ENCODE results near the gene ABCC11.

DNA sequence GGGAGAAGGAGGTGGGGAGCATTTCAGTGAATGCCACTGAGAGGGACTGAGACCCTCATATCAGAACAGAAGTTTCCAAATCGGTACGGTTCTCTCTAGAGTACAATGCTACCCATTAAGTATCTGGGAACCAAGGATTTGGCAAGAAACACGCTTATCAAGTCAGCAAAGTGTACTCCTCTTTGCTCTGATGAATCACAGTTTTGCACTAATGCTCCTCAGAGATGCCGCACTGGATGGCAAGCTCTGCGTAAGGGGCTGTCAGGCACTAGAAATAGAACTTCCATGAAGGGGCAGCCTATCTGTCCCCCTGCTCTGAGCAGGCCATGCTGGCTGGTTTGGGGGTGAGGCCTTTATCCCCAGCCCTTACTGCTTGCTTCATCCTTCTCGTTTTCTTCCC, 86.8 kb downstream of the ABCC11 start:
- TF ChIP-seq EP300 (IDR thresholded peaks at IDR 0.05) (no peak), SREBF2 (IDR thresholded peaks at IDR 0.05) (no peak), ZFP36 (IDR thresholded peaks at IDR 0.05; ENCODE audit: borderline replicate concordance, partially characterized antibody) (no peak), HOXA7 (CRISPR knock-in tag; IDR thresholded peaks at IDR 0.05) (no peak), ESRRA (IDR thresholded peaks at IDR 0.05; ENCODE audit: borderline replicate concordance, low read length) (no peak), HOXB13 (CRISPR knock-in tag; IDR thresholded peaks at IDR 0.05; ENCODE audit: low read depth) (no peak)
- TF ChIP-seq, protein P1, sequence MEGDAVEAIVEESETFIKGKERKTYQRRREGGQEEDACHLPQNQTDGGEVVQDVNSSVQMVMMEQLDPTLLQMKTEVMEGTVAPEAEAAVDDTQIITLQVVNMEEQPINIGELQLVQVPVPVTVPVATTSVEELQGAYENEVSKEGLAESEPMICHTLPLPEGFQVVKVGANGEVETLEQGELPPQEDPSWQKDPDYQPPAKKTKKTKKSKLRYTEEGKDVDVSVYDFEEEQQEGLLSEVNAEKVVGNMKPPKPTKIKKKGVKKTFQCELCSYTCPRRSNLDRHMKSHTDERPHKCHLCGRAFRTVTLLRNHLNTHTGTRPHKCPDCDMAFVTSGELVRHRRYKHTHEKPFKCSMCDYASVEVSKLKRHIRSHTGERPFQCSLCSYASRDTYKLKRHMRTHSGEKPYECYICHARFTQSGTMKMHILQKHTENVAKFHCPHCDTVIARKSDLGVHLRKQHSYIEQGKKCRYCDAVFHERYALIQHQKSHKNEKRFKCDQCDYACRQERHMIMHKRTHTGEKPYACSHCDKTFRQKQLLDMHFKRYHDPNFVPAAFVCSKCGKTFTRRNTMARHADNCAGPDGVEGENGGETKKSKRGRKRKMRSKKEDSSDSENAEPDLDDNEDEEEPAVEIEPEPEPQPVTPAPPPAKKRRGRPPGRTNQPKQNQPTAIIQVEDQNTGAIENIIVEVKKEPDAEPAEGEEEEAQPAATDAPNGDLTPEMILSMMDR (IDR thresholded peaks at IDR 0.05), result no peak
- TF ChIP-seq, protein P2, sequence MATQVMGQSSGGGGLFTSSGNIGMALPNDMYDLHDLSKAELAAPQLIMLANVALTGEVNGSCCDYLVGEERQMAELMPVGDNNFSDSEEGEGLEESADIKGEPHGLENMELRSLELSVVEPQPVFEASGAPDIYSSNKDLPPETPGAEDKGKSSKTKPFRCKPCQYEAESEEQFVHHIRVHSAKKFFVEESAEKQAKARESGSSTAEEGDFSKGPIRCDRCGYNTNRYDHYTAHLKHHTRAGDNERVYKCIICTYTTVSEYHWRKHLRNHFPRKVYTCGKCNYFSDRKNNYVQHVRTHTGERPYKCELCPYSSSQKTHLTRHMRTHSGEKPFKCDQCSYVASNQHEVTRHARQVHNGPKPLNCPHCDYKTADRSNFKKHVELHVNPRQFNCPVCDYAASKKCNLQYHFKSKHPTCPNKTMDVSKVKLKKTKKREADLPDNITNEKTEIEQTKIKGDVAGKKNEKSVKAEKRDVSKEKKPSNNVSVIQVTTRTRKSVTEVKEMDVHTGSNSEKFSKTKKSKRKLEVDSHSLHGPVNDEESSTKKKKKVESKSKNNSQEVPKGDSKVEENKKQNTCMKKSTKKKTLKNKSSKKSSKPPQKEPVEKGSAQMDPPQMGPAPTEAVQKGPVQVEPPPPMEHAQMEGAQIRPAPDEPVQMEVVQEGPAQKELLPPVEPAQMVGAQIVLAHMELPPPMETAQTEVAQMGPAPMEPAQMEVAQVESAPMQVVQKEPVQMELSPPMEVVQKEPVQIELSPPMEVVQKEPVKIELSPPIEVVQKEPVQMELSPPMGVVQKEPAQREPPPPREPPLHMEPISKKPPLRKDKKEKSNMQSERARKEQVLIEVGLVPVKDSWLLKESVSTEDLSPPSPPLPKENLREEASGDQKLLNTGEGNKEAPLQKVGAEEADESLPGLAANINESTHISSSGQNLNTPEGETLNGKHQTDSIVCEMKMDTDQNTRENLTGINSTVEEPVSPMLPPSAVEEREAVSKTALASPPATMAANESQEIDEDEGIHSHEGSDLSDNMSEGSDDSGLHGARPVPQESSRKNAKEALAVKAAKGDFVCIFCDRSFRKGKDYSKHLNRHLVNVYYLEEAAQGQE (IDR thresholded peaks at IDR 0.05), result no peak
- TF ChIP-seq, protein P3, sequence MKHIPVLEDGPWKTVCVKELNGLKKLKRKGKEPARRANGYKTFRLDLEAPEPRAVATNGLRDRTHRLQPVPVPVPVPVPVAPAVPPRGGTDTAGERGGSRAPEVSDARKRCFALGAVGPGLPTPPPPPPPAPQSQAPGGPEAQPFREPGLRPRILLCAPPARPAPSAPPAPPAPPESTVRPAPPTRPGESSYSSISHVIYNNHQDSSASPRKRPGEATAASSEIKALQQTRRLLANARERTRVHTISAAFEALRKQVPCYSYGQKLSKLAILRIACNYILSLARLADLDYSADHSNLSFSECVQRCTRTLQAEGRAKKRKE (CRISPR knock-in tag; IDR thresholded peaks at IDR 0.05; ENCODE audit: low read depth), result no peak
- TF ChIP-seq, protein P4, sequence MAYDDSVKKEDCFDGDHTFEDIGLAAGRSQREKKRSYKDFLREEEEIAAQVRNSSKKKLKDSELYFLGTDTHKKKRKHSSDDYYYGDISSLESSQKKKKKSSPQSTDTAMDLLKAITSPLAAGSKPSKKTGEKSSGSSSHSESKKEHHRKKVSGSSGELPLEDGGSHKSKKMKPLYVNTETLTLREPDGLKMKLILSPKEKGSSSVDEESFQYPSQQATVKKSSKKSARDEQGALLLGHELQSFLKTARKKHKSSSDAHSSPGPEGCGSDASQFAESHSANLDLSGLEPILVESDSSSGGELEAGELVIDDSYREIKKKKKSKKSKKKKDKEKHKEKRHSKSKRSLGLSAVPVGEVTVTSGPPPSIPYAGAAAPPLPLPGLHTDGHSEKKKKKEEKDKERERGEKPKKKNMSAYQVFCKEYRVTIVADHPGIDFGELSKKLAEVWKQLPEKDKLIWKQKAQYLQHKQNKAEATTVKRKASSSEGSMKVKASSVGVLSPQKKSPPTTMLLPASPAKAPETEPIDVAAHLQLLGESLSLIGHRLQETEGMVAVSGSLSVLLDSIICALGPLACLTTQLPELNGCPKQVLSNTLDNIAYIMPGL (CRISPR knock-in tag; IDR thresholded peaks at IDR 0.05; ENCODE audit: borderline replicate concordance), result no peak
- TF ChIP-seq, protein P5, sequence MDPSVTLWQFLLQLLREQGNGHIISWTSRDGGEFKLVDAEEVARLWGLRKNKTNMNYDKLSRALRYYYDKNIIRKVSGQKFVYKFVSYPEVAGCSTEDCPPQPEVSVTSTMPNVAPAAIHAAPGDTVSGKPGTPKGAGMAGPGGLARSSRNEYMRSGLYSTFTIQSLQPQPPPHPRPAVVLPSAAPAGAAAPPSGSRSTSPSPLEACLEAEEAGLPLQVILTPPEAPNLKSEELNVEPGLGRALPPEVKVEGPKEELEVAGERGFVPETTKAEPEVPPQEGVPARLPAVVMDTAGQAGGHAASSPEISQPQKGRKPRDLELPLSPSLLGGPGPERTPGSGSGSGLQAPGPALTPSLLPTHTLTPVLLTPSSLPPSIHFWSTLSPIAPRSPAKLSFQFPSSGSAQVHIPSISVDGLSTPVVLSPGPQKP (IDR thresholded peaks at IDR 0.05; ENCODE audit: low read depth, low read length), result no peak
